CD4-positive, alpha-beta T cell (primary cell): ENCODE data around the gene AGRN. TPM values are rescaled to one million over a fixed set of nuclear protein-coding genes. Genes with fewer than 3 reads are reported as not detected.
"Not testable (repeated sequence)": the region's sequence is repeated elsewhere in the genome, so short reads cannot be mapped to it uniquely, and the experiment has no call there.

Experiments used
- ATAC-seq: fragments of 200-7000 bp; cut with Tn5 transposase; one replicate; pipeline ENCODE4 v1.10.0; 2022; ENCODE audit warnings: mild to moderate bottlenecking; ENCODE audit not compliant: poor library complexity
- CTCF ChIA-PET: fragments of 350-600 bp; sonication (Branson Sonifier 250); formaldehyde crosslinking; loops from one replicate; lab custom pipeline; 2021; ENCODE audit warnings: antibody characterized with exemption, inconsistent platforms; lab: Charles Lee
- POLR2A ChIA-PET: fragments of 350-600 bp; sonication (Branson Sonifier 250); formaldehyde crosslinking; loops from one replicate; lab custom pipeline; 2021; ENCODE audit warnings: antibody characterized with exemption, inconsistent platforms; lab: Charles Lee
- DNase-seq, 14 experiments: peaks; one replicate each; pipeline ENCODE4 v3.0.0-alpha.2; 2013 to 2020; ENCODE audit warnings: mixed read lengths in 2 of 14
- H3K27ac ChIP-seq, 2 donors: one replicate each; pipeline versions ENCODE4 v1.5.1 to v1.7.0; 2013; ENCODE audit warnings: low read length in 2 of 2, low read depth in 1 of 2, mild to moderate bottlenecking in 1 of 2
- H3K27me3 ChIP-seq, 2 experiments: 1 replicate in 1 of 2; 2 replicates in 1 of 2; pipeline versions ENCODE4 v1.6.1 to v1.7.0; 2013; ENCODE audit warnings: low read length in 2 of 2, control low read depth in 1 of 2, mild to moderate bottlenecking in 1 of 2, moderate library complexity in 1 of 2; ENCODE audit not compliant: insufficient read depth in 2 of 2, control insufficient read depth in 1 of 2
- H3K36me3 ChIP-seq: one replicate; pipeline ENCODE4 v1.6.1; 2013; ENCODE audit warnings: low read length, control low read depth; ENCODE audit not compliant: insufficient read depth
- H3K4me1 ChIP-seq: one replicate; pipeline ENCODE4 v1.6.1; 2013; ENCODE audit warnings: low read length, control low read depth; ENCODE audit not compliant: insufficient read depth
- H3K4me3 ChIP-seq: one replicate; pipeline ENCODE4 v1.5.1; 2013; ENCODE audit warnings: mild to moderate bottlenecking, low read length, moderate library complexity
- H3K9me3 ChIP-seq, 2 experiments: 1 replicate in 1 of 2; 2 replicates in 1 of 2; pipeline versions ENCODE4 v1.6.1 to v1.7.0; 2013; ENCODE audit warnings: low read length in 2 of 2, mild to moderate bottlenecking in 2 of 2, control low read depth in 1 of 2, moderate library complexity in 1 of 2; ENCODE audit not compliant: control insufficient read depth in 1 of 2, insufficient read depth in 1 of 2
- H3K27ac Mint-ChIP-seq: one replicate; pipeline ENCODE4 v1.8.0; 2020; ENCODE audit warnings: mixed read lengths
- H3K27me3 Mint-ChIP-seq: one replicate; pipeline ENCODE4 v1.8.0; 2021; ENCODE audit warnings: mixed read lengths
- H3K36me3 Mint-ChIP-seq: one replicate; pipeline ENCODE4 v1.8.0; 2021; ENCODE audit warnings: low read depth, mixed read lengths
- H3K4me1 Mint-ChIP-seq: one replicate; pipeline ENCODE4 v1.8.0; 2021; ENCODE audit warnings: low read depth, mixed read lengths
- H3K4me3 Mint-ChIP-seq: one replicate; pipeline ENCODE4 v1.8.0; 2020; ENCODE audit warnings: mild to moderate bottlenecking, mixed read lengths
- H3K9me3 Mint-ChIP-seq: one replicate; pipeline ENCODE4 v1.8.0; 2020; ENCODE audit warnings: mixed read lengths
- CTCF ChIP-seq: fragments of 200-600 bp; IDR thresholded peaks from one replicate; pipeline ENCODE4 v1.8.0; 2022; ENCODE audit warnings: antibody characterized with exemption, mild to moderate bottlenecking
- intact Hi-C, 2 experiments: fragments of 100-400 bp; cut with DNase I in 1 of 2; cut with micrococcal nuclease in 1 of 2; formaldehyde crosslinking; loops; one replicate each; pipeline versions ENCODE4 v1.15.1 to v1.9.0; 2023 to 2025; cut with DNase I, micrococcal nuclease
- total RNA-seq, 174 experiments: library from RNA in 2 of 174; stranded (reverse) in 2 of 174; gene quantifications; one replicate each; pipeline ENCODE4 v1.2.3 and lab custom pipeline; 2021 to 2026

The AGRN gene
- total RNA-seq, 2 experiments from 2014 or later = 1.5 to 2.0 TPM

- no peaks in the 10 kb centered on the region for H3K9me3 Mint-ChIP-seq
- H3K9me3 ChIP-seq = peaks cover 0 to 18% of the 10 kb centered on the region in 2 experiments
- no peak overlapping the region for H3K4me3 ChIP-seq
- no peak overlapping the region for H3K27ac ChIP-seq
- peak; percentile 89 for TF ChIP-seq CTCF
- no peaks in the 10 kb centered on the region for H3K36me3 Mint-ChIP-seq
- ATAC-seq = peak; percentile 97
- peaks cover 11% of the 10 kb centered on the region for H3K4me1 ChIP-seq
- POLR2A ChIA-PET = interaction anchor here (0.6 to 1.0 kb wide), 3 partner anchors 9 to 106 kb away, joined by 3 to 4 read pairs (median 3); no protein-coding TSS in a partner anchor
- peaks cover 7% of the 10 kb centered on the region for H3K4me1 Mint-ChIP-seq
- DNase-seq = peak in 13 of 14 experiments; percentile 41 to 84 (median 68)
- H3K27me3 ChIP-seq = peaks cover 12 to 22% of the 10 kb centered on the region in 2 experiments
- H3K4me3 Mint-ChIP-seq = no peak overlapping the region
- intact Hi-C loops = loop anchor here (1.0 kb wide), 2 partner anchors 72 to 106 kb away; no protein-coding TSS in a partner anchor
- CTCF ChIA-PET = interaction anchor here (1.1 to 1.7 kb wide), 4 partner anchors 8 to 106 kb away, joined by 4 read pairs; no protein-coding TSS in a partner anchor
- H3K27ac Mint-ChIP-seq = no peak overlapping the region
- H3K27me3 Mint-ChIP-seq = peaks cover 16% of the 10 kb centered on the region
- H3K36me3 ChIP-seq = no peaks in the 10 kb centered on the region
Measured at GRCh38 chr1:975896-976683, 43.8 kb upstream of the AGRN start.

DNA sequence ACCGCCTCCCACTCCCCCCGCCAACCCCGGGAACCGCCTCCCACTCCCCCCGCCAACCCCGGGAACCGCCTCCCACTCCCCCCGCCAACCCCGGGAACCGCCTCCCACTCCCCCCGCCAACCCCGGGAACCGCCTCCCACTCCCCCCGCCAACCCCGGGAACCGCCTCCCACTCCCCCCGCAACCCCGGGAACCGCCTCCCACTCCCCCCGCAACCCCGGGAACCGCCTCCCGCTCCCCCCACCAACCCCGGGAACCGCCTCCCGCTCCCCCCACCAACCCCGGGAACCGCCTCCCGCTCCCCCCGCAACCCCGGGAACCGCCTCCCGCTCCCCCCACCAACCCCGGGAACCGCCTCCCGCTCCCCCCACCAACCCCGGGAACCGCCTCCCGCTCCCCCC, 43.1 kb upstream of the AGRN start:
- ChIA-PET CTCF (interaction anchor here (1.2 to 1.7 kb wide), 3 partner anchors 7 to 72 kb away, joined by 4 read pairs; no protein-coding TSS in a partner anchor), POLR2A (interaction anchor here (0.9 kb wide), 1 partner anchor 10 kb away, joined by 3 read pairs; no protein-coding TSS in a partner anchor)
- H3K27ac ChIP-seq, ATAC-seq, H3K4me3 Mint-ChIP-seq, H3K9me3 Mint-ChIP-seq, H3K4me3 ChIP-seq, H3K36me3 ChIP-seq, H3K36me3 Mint-ChIP-seq, H3K27ac Mint-ChIP-seq, DNase-seq, H3K4me1 Mint-ChIP-seq: not testable (repeated sequence)
- H3K27me3 Mint-ChIP-seq = peaks cover 16% of the 10 kb centered on the region
- peaks cover 0 to 12% of the 10 kb centered on the region in 2 experiments for H3K9me3 ChIP-seq
- peaks cover 11% of the 10 kb centered on the region for H3K4me1 ChIP-seq
- intact Hi-C loops = loop anchor here (1.0 kb wide), 2 partner anchors 72 to 106 kb away; no protein-coding TSS in a partner anchor
- peaks cover 7 to 19% of the 10 kb centered on the region in 2 experiments for H3K27me3 ChIP-seq

- Histone ChIP-seq H3K27me3 (peaks cover 8 to 10% of the 10 kb centered on the region in 2 experiments), H3K4me3 (no peak overlapping the region), H3K36me3 (no peaks in the 10 kb centered on the region), H3K27ac (no peak overlapping the region), H3K4me1 (peaks cover 11% of the 10 kb centered on the region), H3K9me3 (peaks cover 0 to 8% of the 10 kb centered on the region in 2 experiments)
- ChIA-PET CTCF (no interaction called here), POLR2A (no interaction called here)
- TF ChIP-seq CTCF = no peak
- ATAC-seq (no peak), DNase-seq (peak in 1 of 14 experiments; percentile 41)
- peaks cover 20% of the 10 kb centered on the region for H3K27me3 Mint-ChIP-seq
- H3K27ac Mint-ChIP-seq = no peak overlapping the region
- H3K4me3 Mint-ChIP-seq = no peak overlapping the region
- intact Hi-C loops = no loop called here
- peaks cover 7% of the 10 kb centered on the region for H3K4me1 Mint-ChIP-seq
- no peaks in the 10 kb centered on the region for H3K36me3 Mint-ChIP-seq
- no peaks in the 10 kb centered on the region for H3K9me3 Mint-ChIP-seq
Measured at GRCh38 chr1:978069-978834, 41.7 kb upstream of the AGRN start.
